Measurements from ENCODE around the gene PALB2.

DNA sequence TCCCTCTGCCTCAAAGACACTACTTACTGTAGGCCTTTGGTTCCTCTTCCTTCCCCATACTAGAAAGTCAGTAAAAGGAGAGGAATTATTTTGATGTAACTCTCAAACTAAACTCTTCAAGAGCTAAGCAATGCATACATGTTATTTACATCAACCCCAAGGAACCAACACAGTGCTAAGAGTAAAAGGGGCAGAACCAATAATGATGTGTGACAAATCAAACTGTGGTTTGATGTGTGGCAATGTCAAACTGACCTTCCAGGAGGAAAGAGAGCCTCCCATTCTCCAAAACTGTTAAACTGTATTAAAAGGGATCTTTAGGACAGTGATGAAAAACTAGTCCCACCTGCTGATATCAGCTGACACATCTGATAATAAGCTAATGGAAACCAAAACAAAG is 60.7 kb downstream of the PALB2 start:
- TF ChIP-seq, protein P1, sequence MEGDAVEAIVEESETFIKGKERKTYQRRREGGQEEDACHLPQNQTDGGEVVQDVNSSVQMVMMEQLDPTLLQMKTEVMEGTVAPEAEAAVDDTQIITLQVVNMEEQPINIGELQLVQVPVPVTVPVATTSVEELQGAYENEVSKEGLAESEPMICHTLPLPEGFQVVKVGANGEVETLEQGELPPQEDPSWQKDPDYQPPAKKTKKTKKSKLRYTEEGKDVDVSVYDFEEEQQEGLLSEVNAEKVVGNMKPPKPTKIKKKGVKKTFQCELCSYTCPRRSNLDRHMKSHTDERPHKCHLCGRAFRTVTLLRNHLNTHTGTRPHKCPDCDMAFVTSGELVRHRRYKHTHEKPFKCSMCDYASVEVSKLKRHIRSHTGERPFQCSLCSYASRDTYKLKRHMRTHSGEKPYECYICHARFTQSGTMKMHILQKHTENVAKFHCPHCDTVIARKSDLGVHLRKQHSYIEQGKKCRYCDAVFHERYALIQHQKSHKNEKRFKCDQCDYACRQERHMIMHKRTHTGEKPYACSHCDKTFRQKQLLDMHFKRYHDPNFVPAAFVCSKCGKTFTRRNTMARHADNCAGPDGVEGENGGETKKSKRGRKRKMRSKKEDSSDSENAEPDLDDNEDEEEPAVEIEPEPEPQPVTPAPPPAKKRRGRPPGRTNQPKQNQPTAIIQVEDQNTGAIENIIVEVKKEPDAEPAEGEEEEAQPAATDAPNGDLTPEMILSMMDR (IDR thresholded peaks at IDR 0.05 in 2 of 3, conservative IDR thresholded peaks at IDR 0.05 in 1 of 3; ENCODE audit: insufficient read depth in 2 of 3, low read depth in 1 of 3, low read length in 3 of 3), result no peak
- no peak for TF ChIP-seq EZH2 (IDR thresholded peaks at IDR 0.05; ENCODE audit: borderline replicate concordance, low read depth, low read length)
- no peak for TF ChIP-seq SP2 (IDR thresholded peaks at IDR 0.05; ENCODE audit: extremely low read depth, low read depth, low read length, poor library complexity, severe bottlenecking)
- no peak for TF ChIP-seq BDP1 (IDR thresholded peaks at IDR 0.05; ENCODE audit: insufficient read depth, insufficient read length)
- no peak for TF ChIP-seq NRF1 (conservative IDR thresholded peaks at IDR 0.05 in 1 of 2, IDR thresholded peaks at IDR 0.05 in 1 of 2)
- TF ChIP-seq ATF3 (IDR thresholded peaks at IDR 0.05), result no peak
- no peak for TF ChIP-seq ATF3 (CRISPR knock-in tag; conservative IDR thresholded peaks at IDR 0.05)
- TF ChIP-seq BRF1 (IDR thresholded peaks at IDR 0.05; ENCODE audit: borderline replicate concordance, extremely low read depth, insufficient read length), result no peak
- TF ChIP-seq ZNF280B (CRISPR knock-in tag; IDR thresholded peaks at IDR 0.05), result no peak
- no peak for TF ChIP-seq HMGXB4 (CRISPR knock-in tag; IDR thresholded peaks at IDR 0.05)
- no peak for TF ChIP-seq NFYB (IDR thresholded peaks at IDR 0.05; ENCODE audit: extremely low read depth, insufficient read length)
- TF ChIP-seq ZNF589 (CRISPR knock-in tag; IDR thresholded peaks at IDR 0.05; ENCODE audit: low read depth), result no peak
- no peak for TF ChIP-seq ZNF444 (CRISPR knock-in tag; IDR thresholded peaks at IDR 0.05)

Data from K562 (cell line).